ENCODE data around the gene TMEM31.
"Not testable (repeated sequence)": the region's sequence is repeated elsewhere in the genome, so short reads cannot be mapped to it uniquely, and the experiment has no call there.

Gene TMEM31

DNA sequence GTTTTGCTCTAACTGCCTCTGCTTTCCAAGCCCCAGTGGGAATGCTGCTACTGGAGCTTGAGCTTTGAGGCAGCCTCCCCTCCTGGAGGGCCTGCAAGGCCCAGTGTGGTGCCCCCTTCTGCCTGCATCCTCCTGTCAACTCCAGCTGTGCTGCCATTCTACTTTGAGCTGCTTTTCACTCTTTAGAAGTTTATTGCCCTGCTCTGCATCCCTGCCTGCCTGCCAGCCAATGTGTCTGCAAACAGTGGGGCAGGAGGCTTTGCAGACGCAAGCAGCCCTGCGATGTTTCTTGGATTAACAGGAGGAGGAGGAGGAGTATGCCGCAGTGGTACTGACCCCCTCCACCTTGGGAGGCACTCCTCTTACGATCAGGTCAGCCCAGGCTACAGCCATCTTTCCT lies 16.4 kb downstream of the TMEM31 start:
- DNase-seq: no peak

DNA sequence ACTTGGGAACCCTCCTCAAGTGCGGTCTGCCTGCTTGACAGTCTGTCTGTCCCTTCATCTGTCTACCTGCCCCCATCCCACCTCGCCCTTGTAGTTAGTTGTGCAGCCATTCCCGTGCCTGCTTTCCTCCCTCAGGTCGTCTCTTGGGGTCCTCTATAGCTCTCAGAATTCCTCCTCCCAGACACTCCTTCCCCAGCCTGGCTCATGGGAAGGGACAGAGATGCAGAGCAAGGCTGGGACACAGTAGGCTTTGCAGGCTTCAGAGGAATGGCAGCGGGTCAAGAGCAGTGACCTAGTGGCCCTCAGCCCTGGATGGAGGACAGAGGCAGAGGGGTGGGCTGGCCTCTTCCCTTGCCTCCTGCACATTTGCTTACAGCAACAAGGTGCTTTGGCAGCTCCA lies 18.3 kb downstream of the TMEM31 start:
- no peak for DNase-seq

DNA sequence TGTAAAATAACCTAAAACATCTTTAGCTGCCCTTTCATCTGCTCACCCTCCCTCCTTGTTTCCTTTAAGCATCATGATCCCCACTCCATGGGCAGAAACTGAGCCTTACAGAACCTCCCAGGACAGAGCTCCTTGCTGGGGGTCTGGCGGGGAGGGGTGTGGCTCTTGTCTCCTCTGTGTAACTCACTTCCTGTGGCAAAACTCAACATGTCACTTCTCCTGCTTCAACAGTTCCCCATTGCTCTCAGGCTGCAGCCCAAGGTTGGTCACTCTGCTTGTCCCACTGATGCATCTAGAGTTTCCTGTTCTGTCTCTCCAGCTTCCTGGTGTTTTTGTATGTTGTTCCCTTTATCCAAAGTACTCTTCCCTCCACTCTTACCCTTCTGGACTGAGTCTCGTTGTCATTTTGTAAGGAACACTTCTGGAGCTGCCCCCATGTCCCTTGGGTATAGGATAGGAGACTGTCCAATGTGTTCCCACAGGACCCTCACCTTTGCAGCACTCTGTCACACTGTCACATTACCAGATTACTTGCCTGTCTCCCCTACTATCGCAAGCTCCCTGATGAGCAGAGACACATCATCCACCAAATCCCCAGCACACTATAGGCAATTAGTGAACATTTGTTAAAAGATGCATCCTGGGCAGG lies 19.6 kb downstream of the TMEM31 start:
- peak; percentile 21 for DNase-seq

DNA sequence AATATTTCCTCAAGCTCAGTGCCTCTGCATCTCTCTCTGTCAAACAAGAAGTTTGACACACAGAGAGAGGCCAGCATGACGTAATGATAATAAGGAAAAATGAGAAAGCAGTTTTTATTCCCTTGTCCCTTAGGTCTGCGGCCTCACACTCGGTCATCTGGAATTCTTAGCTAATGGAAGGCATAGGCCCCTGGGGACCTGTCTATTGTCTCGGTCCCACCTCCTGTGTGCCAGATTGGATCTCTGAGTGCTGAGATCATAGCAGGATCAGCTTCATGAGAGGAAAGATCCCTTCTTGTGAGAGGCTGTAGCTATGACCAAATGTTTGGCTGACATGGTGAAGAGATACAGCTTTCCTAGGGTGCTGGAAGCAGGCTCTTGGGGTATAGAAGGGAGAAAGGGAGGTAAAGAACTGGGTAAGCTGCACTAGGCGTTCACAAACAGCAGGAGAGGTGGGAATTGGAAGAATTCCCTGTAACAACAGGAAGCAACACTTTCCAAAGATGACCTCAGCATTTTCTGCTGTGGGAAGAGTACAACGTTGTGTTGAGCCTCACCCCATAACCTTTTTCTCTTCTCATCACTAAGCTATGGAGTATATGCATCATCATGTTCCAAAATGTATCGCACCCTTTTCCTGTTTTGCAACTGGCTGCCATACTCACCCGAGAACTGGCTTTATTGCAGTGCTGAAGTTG lies 20.2 kb downstream of the TMEM31 start:
- DNase-seq: no peak

DNA sequence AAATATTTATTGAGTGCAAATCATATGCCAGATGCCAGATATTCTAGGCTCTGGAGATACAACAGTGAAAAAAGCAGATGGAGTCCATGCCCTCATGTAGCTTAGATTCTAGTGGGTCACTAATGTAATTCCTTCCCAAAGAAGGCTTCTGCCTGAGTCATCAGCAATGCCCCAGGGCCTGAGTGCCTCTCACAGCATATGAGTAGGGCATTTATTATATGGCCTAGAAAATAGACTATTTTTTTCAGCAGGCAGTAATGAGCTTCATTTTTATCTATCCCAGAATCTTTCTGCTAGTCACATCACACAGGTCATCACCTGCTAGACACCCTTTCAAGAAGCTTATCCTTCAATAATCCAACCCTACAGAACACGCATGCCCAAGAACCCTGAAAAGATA lies 22.3 kb downstream of the TMEM31 start:
- no peak for DNase-seq

DNA sequence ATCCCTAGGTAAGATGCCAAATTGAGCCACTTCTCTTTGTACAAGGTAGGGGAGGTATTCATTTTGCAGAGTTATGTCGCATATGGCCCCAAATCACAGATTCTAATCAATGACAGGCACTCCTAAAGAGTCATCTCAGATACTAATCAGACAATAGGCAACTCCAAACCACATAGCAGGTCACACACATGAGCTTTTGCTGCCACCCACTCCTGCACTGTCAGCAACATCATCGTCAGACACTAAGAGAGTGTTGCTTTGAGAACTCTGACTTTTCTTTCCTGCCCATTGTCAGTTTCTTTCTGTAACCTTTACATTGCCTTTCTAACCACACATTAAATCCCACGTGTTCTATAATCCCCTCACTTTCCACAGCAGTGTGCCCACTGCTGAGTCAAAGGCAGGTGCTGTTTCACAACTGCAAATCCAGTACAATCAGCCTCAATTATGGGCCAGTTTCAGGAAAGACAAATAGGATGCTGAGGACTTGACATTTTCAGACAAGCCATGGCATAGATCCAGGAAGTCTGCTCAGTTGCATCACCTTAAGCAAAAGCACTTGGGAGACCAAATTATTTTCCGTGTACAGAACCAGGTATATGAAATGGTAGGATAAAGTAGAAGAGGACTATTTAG lies 23.5 kb downstream of the TMEM31 start:
- DNase-seq: no peak

DNA sequence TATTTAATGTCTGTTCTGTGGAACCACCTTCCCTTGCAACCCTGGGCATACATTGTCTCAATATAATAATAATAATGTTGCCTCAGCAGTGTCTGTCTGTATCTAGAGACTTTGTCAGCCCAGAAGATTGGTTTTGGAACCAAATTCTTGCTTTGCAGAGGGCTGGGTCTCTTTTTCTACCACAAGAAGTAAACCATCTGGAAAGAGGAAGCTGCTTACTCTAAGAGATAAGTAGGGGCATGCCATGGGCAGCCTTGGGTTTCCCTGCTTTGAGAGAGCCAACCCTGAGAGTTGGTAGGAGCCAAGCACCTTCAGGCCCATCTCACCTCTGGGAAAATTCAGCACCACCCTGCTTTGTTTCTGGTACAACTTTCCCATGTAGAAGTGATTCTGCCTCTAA lies 27.0 kb downstream of the TMEM31 start:
- DNase-seq: no peak

DNA sequence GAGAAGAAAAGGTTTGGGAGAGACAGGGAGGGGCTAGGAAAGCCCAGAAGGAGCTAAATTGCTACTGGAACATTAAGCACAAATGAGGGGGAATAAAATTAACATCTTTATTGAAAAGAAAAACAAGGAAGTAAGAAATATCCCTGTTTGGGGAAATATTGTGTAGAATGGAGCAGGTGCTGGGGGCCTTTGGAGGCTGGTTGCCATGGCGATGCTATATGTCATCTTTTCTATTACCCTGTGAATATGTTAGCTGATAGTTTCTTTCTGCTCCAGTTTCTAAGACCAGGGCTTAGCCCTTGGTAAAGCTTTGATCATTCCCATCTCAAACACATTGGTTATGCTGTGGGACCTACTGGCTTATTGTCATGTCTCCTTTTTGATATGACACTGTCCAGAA lies 28.7 kb downstream of the TMEM31 start:
- DNase-seq: no peak

DNA sequence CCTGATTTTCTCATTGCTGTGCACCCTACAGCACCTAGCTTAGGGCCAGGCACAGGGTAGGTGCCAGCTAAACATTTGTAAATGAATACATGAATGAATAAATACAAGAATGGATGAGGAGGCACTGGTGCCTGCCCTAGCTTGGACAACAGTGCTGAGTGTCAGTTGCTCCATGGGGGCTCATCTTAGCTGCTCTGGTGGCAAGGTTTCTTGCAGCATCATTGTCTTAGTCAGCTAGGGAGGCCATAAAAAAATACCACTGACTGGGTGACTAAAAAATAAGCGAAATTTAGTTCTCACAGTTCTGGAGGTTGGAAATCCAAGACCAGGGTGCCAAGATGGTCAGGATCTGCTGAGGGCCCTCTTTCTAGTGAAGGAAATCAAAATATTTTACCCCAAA lies 31.2 kb downstream of the TMEM31 start:
- DNase-seq: no peak

DNA sequence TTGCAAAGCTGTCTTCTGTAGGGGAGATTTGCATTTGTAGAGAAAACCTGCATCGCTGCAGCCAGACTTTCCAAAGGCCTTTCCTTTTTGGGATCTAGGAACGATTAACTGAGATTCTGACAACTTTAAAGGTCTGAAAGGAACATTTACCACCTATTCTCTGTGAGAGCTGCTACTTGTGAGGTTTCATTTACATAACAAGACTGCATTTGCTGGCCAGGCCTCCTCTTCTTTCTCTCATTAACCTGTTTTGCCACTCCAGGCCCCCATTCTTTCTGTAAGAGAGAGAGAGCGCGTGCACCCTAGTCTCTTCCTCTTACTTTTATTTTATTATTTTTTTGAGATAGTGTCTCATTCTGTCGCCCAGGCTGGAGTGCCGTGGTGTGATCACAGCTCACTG lies 31.6 kb downstream of the TMEM31 start:
- DNase-seq: no peak

DNA sequence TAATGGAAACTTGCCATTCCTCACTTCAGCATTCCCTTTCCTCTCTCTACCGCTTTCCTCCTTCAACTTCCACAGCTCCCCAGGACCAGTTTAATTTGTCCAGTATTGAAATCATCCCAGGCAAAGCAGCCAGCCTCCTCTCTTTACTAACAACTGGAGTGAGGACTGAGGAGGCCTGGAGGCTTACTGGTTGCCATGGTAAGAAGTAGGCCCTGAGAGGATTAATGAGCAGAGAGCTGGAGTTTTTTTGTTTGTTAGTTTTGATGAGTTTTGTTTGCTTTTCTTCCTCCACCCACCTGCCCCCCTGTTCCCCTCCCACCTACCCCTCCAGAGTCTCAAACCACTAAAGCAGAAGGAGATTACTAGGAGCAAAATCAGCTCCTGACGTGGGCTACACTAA lies 36.5 kb downstream of the TMEM31 start:
- no peak for DNase-seq

DNA sequence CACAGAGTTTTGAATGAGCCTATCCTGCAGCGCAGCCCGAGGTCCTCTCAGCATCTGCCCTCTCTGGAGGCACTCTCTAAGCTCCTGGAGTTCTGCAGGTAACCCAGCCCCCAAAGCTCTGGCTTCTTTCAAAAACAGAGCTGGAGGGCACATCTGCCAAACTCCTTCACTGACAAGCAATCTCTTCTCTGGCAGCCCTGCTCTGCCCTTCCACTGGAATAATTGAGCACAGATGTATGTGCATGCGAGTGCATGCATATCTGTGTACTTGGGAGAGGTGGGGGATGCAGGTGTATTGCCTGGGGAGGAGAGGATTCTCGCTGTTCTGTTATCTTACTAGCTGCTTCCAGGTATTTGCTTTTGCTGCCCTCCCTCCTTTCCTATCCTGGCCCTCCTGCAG lies 43.7 kb downstream of the TMEM31 start:
- no peak for DNase-seq

DNA sequence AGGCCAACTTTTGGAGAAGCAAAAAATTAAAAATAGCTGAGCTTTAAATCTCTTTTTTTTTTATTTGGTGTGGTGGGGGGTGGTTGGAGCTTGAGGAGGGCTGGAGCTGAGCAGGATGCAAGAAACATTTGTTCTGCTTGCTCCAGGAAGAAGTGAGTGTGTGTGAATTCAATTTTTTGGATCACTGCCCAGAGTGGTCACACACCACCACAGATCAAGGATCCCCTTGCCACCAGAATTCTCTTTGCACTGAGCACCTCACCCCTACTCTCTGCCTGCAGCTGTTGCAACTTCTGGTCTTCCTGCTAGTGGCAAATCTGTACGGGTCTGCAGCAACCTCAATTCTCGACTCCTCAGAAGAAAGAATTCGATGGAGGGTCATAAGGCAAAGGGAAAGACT lies 46.0 kb downstream of the TMEM31 start:
- DNase-seq: peak; percentile 3

DNA sequence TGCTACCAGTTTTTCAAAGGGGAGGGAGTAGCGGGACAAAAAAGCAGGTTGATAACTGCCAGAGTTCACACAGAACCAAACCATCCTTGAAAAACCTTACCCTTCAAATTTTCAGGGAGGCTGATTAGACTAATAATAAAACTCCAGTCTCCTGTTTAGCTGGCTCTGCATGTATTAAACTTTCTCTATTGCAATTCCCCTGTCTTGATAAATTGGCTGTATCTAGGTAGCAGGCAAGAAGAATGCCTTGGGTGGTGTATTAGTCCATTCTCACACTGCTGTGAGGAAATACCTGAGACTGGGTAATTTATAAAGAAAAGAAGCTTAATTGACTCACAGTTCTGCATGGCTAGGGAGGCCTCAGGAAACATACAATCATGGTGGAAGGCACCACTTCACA lies 47.8 kb downstream of the TMEM31 start:
- DNase-seq: no peak

DNA sequence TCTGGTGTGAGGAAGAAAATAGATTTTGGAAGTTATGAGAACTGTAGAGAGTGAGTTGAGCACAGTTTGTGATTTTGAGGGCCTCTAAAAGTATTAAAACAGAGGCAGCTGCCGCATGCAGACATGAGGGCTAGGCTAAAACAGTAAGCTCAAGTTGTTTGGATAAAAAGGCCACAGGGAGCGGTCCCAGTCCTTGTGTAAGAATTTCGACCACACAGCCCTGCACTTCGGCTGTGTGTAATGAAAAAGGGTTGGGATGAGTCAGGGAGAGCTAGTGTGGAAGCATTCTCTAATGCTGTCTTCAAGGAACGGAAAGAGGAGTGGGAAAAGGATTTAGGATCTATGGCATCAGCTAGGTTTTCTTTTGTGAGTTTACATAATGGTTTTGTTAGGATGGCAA lies 52.8 kb downstream of the TMEM31 start:
- DNase-seq: not testable (repeated sequence)

Measured in MV-4-11 (cell line).